Measurements from ENCODE around the gene ARTN. TPM values are rescaled to one million over a fixed set of nuclear protein-coding genes. Genes with fewer than 3 reads are reported as not detected.
A peak's percentile ranks its signal among the peaks of the same experiment; 100 is the strongest.

The ARTN gene
- total and polyA plus RNA-seq, 4 donors = 0.61 to 3.2 (median 1.9) TPM; not detected in 1

DNA sequence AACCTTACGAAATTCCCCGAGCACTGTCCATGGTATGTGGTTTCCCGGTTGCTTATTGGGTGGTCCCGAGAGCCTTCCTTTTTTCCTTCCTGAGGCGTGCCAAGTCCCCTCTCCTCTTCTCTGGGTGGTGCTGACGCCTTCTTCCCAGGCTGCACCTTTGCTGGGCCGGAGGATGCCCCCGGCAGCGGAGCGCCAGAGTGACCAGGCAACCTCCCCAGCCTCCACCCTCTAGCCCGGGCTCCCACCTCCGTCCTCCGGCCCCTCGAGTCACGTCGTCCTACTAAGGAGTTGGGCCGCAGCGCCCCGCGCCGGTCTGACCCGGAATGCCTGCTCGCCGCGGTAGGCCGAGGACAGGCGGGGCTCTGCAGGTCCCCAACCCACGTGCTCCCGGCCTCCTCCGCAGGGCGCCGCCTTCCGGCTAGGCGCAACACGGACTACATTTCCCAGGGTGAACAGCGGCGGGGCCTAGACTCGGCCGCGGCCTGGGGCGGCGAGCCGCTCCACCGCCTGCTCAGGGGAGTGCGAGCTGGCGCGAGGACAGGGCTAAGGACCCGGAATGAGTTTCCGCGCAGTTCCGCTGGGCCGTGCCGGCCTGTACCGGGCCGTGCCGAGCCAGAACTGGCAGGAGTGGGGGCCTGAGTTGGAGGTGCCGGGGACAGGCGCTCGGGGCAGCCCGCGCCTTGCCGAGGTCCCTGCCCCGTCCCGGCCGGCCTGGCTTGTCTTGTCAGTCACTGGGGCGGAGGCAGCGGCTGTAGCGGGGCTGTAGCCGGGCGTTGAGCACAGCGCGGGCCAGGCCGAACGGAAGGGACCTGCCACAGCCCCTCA lies 12.8 kb downstream of the ARTN start, which contains the start of gene IPO13:
TSS of gene IPO13 (plus strand) at position 715 of the 825 bp plus-strand sequence. CDS start 651 bp downstream, outside the sequence.
- Histone ChIP-seq H3K36me3 (ENCODE audit: control insufficient read depth, insufficient read depth, low read length) (peaks cover 21% of the 10 kb centered on the region), H3K4me3 (ENCODE audit: low read depth, low read length) (peak within 1 kb of the TSS; percentile 93), H3K27me3 (ENCODE audit: control insufficient read depth, insufficient read depth, low read length) (no peaks in the 10 kb centered on the region), H3K4me1 (ENCODE audit: control insufficient read depth, insufficient read depth, low read length) (peaks cover 48% of the 10 kb centered on the region), H3K9me3 (ENCODE audit: control insufficient read depth, insufficient read depth, low read length) (no peaks in the 10 kb centered on the region), H3K27ac (ENCODE audit: low read depth, low read length) (peak within 1 kb of the TSS; percentile 93)
- peak; percentile 89 to 98 (median 92) for DNase-seq (ENCODE audit: low read depth in 4 of 6, low spot score in 6 of 6)
- under 1% methylated on average over 74 of the region's 74 CpGs for WGBS (ENCODE audit: insufficient coverage)

GRCh38 chr1:43947061-43947873 lies 13.7 kb downstream of the ARTN start:
- peak overlapping the region; percentile 93 for H3K27ac ChIP-seq (ENCODE audit: low read depth, low read length)
- H3K4me3 ChIP-seq (ENCODE audit: low read depth, low read length) = peak overlapping the region; percentile 93
- peaks cover 48% of the 10 kb centered on the region for H3K4me1 ChIP-seq (ENCODE audit: control insufficient read depth, insufficient read depth, low read length)
- DNase-seq (ENCODE audit: low read depth in 4 of 6, low spot score in 6 of 6) = no peak
- WGBS (ENCODE audit: insufficient coverage) = 5% methylated on average over 20 of the region's 27 CpGs
- H3K36me3 ChIP-seq (ENCODE audit: control insufficient read depth, insufficient read depth, low read length) = peaks cover 21% of the 10 kb centered on the region
- H3K27me3 ChIP-seq (ENCODE audit: control insufficient read depth, insufficient read depth, low read length) = no peaks in the 10 kb centered on the region
- no peaks in the 10 kb centered on the region for H3K9me3 ChIP-seq (ENCODE audit: control insufficient read depth, insufficient read depth, low read length)

DNA sequence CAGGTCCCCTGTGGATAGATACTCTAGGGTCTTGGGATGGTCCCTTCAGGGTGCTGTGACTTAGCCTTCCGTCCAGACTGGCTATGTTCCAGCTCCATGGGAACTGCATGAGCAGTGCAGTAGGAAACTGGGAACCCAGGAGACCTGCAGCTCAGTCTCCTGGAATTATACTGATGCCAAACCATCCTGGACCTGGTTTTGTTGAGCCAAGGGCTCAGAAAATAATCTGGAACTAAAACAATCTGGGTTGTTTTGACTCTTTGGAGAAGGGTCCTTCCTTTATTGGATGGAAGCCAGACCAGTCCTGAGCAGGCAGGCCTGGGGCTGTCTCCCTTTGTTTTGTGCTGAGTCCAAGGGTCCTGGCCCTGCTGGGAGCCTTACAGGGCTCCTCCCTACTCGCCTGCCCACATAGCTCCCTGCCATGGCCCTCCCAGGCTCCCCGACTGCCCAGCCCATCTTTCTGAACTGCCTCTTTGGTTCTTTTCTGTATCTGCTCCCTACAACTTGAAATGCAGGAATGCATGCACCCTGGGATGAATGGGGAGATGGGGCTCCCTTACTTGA lies 14.4 kb downstream of the ARTN start:
- Histone ChIP-seq H3K27me3 (ENCODE audit: control insufficient read depth, insufficient read depth, low read length) (no peaks in the 10 kb centered on the region), H3K9me3 (ENCODE audit: control insufficient read depth, insufficient read depth, low read length) (no peaks in the 10 kb centered on the region), H3K36me3 (ENCODE audit: control insufficient read depth, insufficient read depth, low read length) (peaks cover 21% of the 10 kb centered on the region), H3K4me3 (ENCODE audit: low read depth, low read length) (peak overlapping the region; percentile 93), H3K27ac (ENCODE audit: low read depth, low read length) (peak overlapping the region; percentile 25), H3K4me1 (ENCODE audit: control insufficient read depth, insufficient read depth, low read length) (peaks cover 50% of the 10 kb centered on the region)
- peak in 1 of 6 donors; percentile 34 for DNase-seq (ENCODE audit: low read depth in 4 of 6, low spot score in 6 of 6)
- 17% methylated on average over 2 of the region's 3 CpGs for WGBS (ENCODE audit: insufficient coverage)

GRCh38 chr1:43949678-43950077 lies 16.1 kb downstream of the ARTN start:
- no peaks in the 10 kb centered on the region for H3K27me3 ChIP-seq (ENCODE audit: control insufficient read depth, insufficient read depth, low read length)
- H3K36me3 ChIP-seq (ENCODE audit: control insufficient read depth, insufficient read depth, low read length) = peaks cover 21% of the 10 kb centered on the region
- H3K4me3 ChIP-seq (ENCODE audit: low read depth, low read length) = no peak overlapping the region
- no peak overlapping the region for H3K27ac ChIP-seq (ENCODE audit: low read depth, low read length)
- peaks cover 61% of the 10 kb centered on the region for H3K4me1 ChIP-seq (ENCODE audit: control insufficient read depth, insufficient read depth, low read length)
- no peak for DNase-seq (ENCODE audit: low read depth in 4 of 6, low spot score in 6 of 6)
- no peaks in the 10 kb centered on the region for H3K9me3 ChIP-seq (ENCODE audit: control insufficient read depth, insufficient read depth, low read length)
- 84% methylated on average over 13 of the region's 13 CpGs for WGBS (ENCODE audit: insufficient coverage)

GRCh38 chr1:43951021-43951985 lies 17.7 kb downstream of the ARTN start:
- DNase-seq (ENCODE audit: low read depth in 4 of 6, low spot score in 6 of 6) = no peak
- Histone ChIP-seq H3K9me3 (ENCODE audit: control insufficient read depth, insufficient read depth, low read length) (no peaks in the 10 kb centered on the region), H3K27me3 (ENCODE audit: control insufficient read depth, insufficient read depth, low read length) (no peaks in the 10 kb centered on the region), H3K4me1 (ENCODE audit: control insufficient read depth, insufficient read depth, low read length) (peaks cover 48% of the 10 kb centered on the region), H3K36me3 (ENCODE audit: control insufficient read depth, insufficient read depth, low read length) (peaks cover 24% of the 10 kb centered on the region), H3K27ac (ENCODE audit: low read depth, low read length) (no peak overlapping the region), H3K4me3 (ENCODE audit: low read depth, low read length) (no peak overlapping the region)
- 69% methylated on average over 3 of the region's 4 CpGs for WGBS (ENCODE audit: insufficient coverage)

GRCh38 chr1:43952731-43953346 lies 19.2 kb downstream of the ARTN start:
- 25% methylated on average over 7 of the region's 8 CpGs for WGBS (ENCODE audit: insufficient coverage)

DNA sequence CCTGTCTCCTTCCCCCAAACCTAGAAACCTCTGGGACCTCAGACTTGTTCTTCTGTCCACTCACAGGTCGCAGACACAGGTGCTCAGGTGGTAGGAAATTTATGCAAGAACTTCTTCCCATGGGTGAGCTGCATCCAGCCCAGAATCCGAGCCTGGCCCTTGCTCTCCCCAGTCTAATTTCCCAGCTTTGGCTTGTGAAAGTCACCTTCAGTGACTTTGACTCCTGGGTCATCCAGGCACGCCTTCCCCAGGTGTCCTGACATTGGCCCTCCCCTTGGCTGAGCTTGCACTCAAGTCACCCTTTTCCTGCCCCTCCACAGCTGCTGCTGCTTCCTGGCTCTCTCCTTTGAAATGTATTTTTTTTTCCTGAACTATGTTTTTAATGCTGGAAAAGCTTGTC lies 19.8 kb downstream of the ARTN start:
- peaks cover 45% of the 10 kb centered on the region for H3K36me3 ChIP-seq (ENCODE audit: control insufficient read depth, insufficient read depth, low read length)
- WGBS (ENCODE audit: insufficient coverage) = 60% methylated on average over 2 of the region's 3 CpGs
- H3K27ac ChIP-seq (ENCODE audit: low read depth, low read length) = peak overlapping the region; percentile 34
- no peak overlapping the region for H3K4me3 ChIP-seq (ENCODE audit: low read depth, low read length)
- no peaks in the 10 kb centered on the region for H3K9me3 ChIP-seq (ENCODE audit: control insufficient read depth, insufficient read depth, low read length)
- DNase-seq (ENCODE audit: low read depth in 4 of 6, low spot score in 6 of 6) = no peak
- no peaks in the 10 kb centered on the region for H3K27me3 ChIP-seq (ENCODE audit: control insufficient read depth, insufficient read depth, low read length)
- H3K4me1 ChIP-seq (ENCODE audit: control insufficient read depth, insufficient read depth, low read length) = peaks cover 34% of the 10 kb centered on the region

More at GRCh38 chr1:43952731-43953346, 19.2 kb downstream of the ARTN start:
- Histone ChIP-seq H3K27me3 (ENCODE audit: control insufficient read depth, insufficient read depth, low read length) (no peaks in the 10 kb centered on the region), H3K4me3 (ENCODE audit: low read depth, low read length) (no peak overlapping the region), H3K4me1 (ENCODE audit: control insufficient read depth, insufficient read depth, low read length) (peaks cover 39% of the 10 kb centered on the region), H3K27ac (ENCODE audit: low read depth, low read length) (no peak overlapping the region), H3K36me3 (ENCODE audit: control insufficient read depth, insufficient read depth, low read length) (peaks cover 40% of the 10 kb centered on the region), H3K9me3 (ENCODE audit: control insufficient read depth, insufficient read depth, low read length) (no peaks in the 10 kb centered on the region)
- peak in 4 of 6 donors; percentile 64 to 98 (median 72) for DNase-seq (ENCODE audit: low read depth in 4 of 6, low spot score in 6 of 6)

DNA sequence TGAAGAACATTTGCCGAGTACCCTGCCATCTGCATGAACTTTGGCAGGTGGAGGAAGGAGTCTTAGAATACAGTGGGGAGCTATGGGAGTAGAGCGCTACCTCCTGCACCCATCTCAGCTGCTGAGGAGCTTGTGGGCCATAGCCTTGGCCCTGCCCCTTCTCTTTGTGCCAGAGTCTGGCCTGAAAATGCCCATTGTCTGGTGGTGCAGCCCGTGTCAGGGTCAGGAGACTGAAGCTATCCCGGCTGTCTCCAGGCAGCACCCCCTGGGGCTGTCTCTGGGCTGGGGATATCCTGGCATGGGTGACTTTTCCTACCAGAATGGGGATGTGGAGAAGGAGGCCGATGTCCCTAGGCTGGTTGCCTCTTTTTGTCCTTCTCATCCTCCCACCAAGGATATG lies 20.4 kb downstream of the ARTN start:
- peak in 1 of 6 donors; percentile 20 for DNase-seq (ENCODE audit: low read depth in 4 of 6, low spot score in 6 of 6)
- H3K27me3 ChIP-seq (ENCODE audit: control insufficient read depth, insufficient read depth, low read length) = no peaks in the 10 kb centered on the region
- peaks cover 27% of the 10 kb centered on the region for H3K4me1 ChIP-seq (ENCODE audit: control insufficient read depth, insufficient read depth, low read length)
- H3K9me3 ChIP-seq (ENCODE audit: control insufficient read depth, insufficient read depth, low read length) = no peaks in the 10 kb centered on the region
- WGBS (ENCODE audit: insufficient coverage) = 63% methylated on average over 3 of the region's 5 CpGs
- H3K36me3 ChIP-seq (ENCODE audit: control insufficient read depth, insufficient read depth, low read length) = peaks cover 51% of the 10 kb centered on the region
- H3K27ac ChIP-seq (ENCODE audit: low read depth, low read length) = peak overlapping the region; percentile 34
- no peak overlapping the region for H3K4me3 ChIP-seq (ENCODE audit: low read depth, low read length)
